Tibial nerve (tissue), 4 donors: ENCODE measurements around the gene JMJD7. TPM values are rescaled to one million over a fixed set of nuclear protein-coding genes. Genes with fewer than 3 reads are reported as not detected.

ENCODE experiments used
- DNase-seq, 2 donors: peaks; one replicate each; pipeline ENCODE4 v3.0.0-alpha.2; 2019; ENCODE audit warnings: low spot score in 2 of 2
- H3K27ac ChIP-seq, 4 donors: fragments of 200-600 bp; sonication (generic) in 3 of 4; one replicate each; pipeline ENCODE4 v1.5.1; 2017 to 2019; ENCODE audit warnings: mild to moderate bottlenecking in 1 of 4
- H3K27me3 ChIP-seq, 2 donors: fragments of 200-600 bp; sonication (generic) in 1 of 2; one replicate each; pipeline versions ENCODE4 v1.5.1 to v1.6.0; 2017 to 2019
- H3K36me3 ChIP-seq, 3 donors: fragments of 200-600 bp; sonication (generic); one replicate each; pipeline ENCODE4 v1.5.1; 2018 to 2019
- H3K4me1 ChIP-seq, 4 donors: fragments of 200-600 bp; sonication (generic) in 3 of 4; one replicate each; pipeline ENCODE4 v1.5.1; 2017 to 2019
- H3K4me3 ChIP-seq, 4 donors: fragments of 200-600 bp; sonication (generic) in 3 of 4; one replicate each; pipeline ENCODE4 v1.5.1; 2017 to 2019; ENCODE audit warnings: mild to moderate bottlenecking in 1 of 4, moderate library complexity in 1 of 4
- H3K9me3 ChIP-seq, 4 donors: fragments of 200-600 bp; sonication (generic) in 3 of 4; one replicate each; pipeline ENCODE4 v1.5.1; 2017 to 2019
- EP300 ChIP-seq, 2 donors: sonication (generic); formaldehyde crosslinking; IDR thresholded peaks; one replicate each; pipeline ENCODE4 v1.6.1; 2017; ENCODE audit warnings: antibody characterized with exemption in 2 of 2, mild to moderate bottlenecking in 1 of 2
- POLR2A ChIP-seq, 2 donors: fragments of 450-650 bp; IDR thresholded peaks; one replicate each; pipeline ENCODE4 v1.6.1; 2017; ENCODE audit warnings: antibody characterized with exemption in 2 of 2, mild to moderate bottlenecking in 2 of 2, moderate library complexity in 2 of 2
- whole genome bisulfite sequencing, 2 donors: methylation state at CpG; one replicate each; pipeline ENCODE4 v1.1.5; 2018; 5-methylcytosine and 5-hydroxymethylcytosine counted together
- total RNA-seq, 4 donors: library from RNA; depleted of rRNA; stranded (reverse); fragments of >200 nt; gene quantifications; one replicate each; pipeline ENCODE4 v1.1.0, GENCODE V29; 2016
- TF ChIP-seq, protein P1 (sequence below), 5 experiments: fragments of 200-600 bp in 3 of 5; fragments of 450-650 bp in 2 of 5; sonication (generic) in 3 of 5; IDR thresholded peaks; one replicate each; pipeline ENCODE4 v1.5.1; 2016 to 2019; ENCODE audit warnings: antibody characterized with exemption in 5 of 5, mild to moderate bottlenecking in 3 of 5, moderate library complexity in 2 of 5

JMJD7 gene
- total RNA-seq, 4 donors from 2014 or later, result 9.0 to 16.8 (median 12.0) TPM

DNA sequence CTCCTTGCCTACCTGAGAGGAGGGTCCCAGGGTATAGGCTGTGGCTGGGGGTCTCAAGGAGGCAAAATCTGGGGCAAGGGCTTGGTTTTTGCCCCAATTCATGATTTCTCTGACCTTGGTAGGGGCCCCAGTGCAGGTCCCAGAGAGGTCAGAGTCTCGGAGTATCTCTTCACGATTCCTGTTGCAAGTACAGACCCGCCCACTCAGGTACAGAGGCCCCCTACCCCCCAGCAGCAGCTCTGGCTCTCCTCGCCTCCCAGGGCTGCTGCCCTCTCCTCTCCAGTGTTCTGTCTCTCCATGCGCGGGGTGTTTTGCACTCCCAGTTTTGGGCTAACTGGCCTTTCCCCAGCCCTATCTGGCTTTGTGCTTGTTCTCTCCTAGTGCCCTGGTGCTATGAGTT lies 5.4 kb upstream of the JMJD7 start:
- no peak for DNase-seq
- WGBS, 2 donors, result 89 to 92% methylated on average over 6 of the region's 6 CpGs
- Histone ChIP-seq H3K4me1 (peaks cover 0 to 4% (median 4%) of the 10 kb centered on the region in 4 donors), H3K4me3 (no peak overlapping the region), H3K27ac (no peak overlapping the region), H3K27me3 (no peaks in the 10 kb centered on the region), H3K9me3 (no peaks in the 10 kb centered on the region), H3K36me3 (peaks cover 2 to 88% (median 20%) of the 10 kb centered on the region in 3 donors)
- TF ChIP-seq POLR2A (IDR thresholded peaks at IDR 0.05) (no peak), EP300 (IDR thresholded peaks at IDR 0.05) (no peak)
- TF ChIP-seq, protein P1, sequence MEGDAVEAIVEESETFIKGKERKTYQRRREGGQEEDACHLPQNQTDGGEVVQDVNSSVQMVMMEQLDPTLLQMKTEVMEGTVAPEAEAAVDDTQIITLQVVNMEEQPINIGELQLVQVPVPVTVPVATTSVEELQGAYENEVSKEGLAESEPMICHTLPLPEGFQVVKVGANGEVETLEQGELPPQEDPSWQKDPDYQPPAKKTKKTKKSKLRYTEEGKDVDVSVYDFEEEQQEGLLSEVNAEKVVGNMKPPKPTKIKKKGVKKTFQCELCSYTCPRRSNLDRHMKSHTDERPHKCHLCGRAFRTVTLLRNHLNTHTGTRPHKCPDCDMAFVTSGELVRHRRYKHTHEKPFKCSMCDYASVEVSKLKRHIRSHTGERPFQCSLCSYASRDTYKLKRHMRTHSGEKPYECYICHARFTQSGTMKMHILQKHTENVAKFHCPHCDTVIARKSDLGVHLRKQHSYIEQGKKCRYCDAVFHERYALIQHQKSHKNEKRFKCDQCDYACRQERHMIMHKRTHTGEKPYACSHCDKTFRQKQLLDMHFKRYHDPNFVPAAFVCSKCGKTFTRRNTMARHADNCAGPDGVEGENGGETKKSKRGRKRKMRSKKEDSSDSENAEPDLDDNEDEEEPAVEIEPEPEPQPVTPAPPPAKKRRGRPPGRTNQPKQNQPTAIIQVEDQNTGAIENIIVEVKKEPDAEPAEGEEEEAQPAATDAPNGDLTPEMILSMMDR (IDR thresholded peaks at IDR 0.05), result no peak

GRCh38 chr15:41822957-41823356 lies 4.9 kb upstream of the JMJD7 start:
- 74 to 90% methylated on average over 4 to 5 of the region's 6 CpGs for WGBS, 2 donors
- Histone ChIP-seq H3K4me1 (peaks cover 0 to 6% (median 5%) of the 10 kb centered on the region in 4 donors), H3K4me3 (no peak overlapping the region), H3K9me3 (no peaks in the 10 kb centered on the region), H3K27me3 (no peaks in the 10 kb centered on the region), H3K36me3 (peaks cover 2 to 83% (median 16%) of the 10 kb centered on the region in 3 donors), H3K27ac (no peak overlapping the region)
- no peak for DNase-seq
- no peak for TF ChIP-seq POLR2A (IDR thresholded peaks at IDR 0.05)
- TF ChIP-seq, protein P1 (IDR thresholded peaks at IDR 0.05), result no peak

- Histone ChIP-seq H3K4me3 (no peak overlapping the region), H3K36me3 (peaks cover 2 to 78% (median 10%) of the 10 kb centered on the region in 3 donors), H3K27me3 (no peaks in the 10 kb centered on the region), H3K27ac (no peak overlapping the region), H3K4me1 (peaks cover 0 to 9% (median 5%) of the 10 kb centered on the region in 4 donors), H3K9me3 (no peaks in the 10 kb centered on the region)
- no peak for DNase-seq
- WGBS, 2 donors, result 92 to 97% methylated on average over 7 to 10 of the region's 11 CpGs
- no peak for TF ChIP-seq EP300 (IDR thresholded peaks at IDR 0.05)
- TF ChIP-seq POLR2A (IDR thresholded peaks at IDR 0.05), result no peak
- TF ChIP-seq, protein P1 (IDR thresholded peaks at IDR 0.05), result no peak
Measured at GRCh38 chr15:41823502-41823901, 4.4 kb upstream of the JMJD7 start.

DNA sequence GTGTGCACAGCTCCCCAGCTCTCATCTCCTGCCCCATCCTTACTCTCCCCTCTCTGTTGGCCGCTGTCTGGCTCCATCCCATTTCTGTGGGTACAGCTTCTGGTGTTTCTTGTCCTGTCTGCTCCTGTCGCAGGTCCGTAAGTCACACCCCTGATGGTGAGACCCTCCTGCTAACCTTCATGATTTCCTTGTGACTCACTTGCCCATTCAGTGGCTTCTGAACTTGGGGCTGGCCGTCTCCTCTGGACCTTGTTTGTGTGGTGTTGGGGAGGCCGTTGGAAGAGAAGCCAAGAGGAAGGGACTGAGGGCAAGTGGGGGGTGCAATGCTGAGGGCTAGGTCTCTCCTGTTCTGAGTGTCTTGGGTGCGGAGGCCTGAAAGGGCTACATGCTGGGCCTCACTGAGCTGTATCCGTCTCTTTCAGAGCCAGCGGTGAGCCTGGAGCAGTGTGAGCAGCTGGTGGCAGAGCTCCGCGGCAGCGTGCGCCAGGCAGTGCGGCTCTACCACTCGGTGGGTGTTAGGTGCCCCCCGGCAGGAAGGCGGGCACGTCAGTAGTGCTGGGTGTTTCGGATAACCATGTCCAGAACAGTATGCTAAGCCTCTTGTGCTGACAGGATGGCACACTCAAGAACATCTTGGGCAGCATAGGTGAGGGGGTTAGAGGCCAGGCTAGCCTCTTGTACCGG lies 3.7 kb upstream of the JMJD7 start:
- no peak for DNase-seq
- 86 to 87% methylated on average over 12 to 19 of the region's 19 CpGs for WGBS, 2 donors
- H3K36me3 ChIP-seq, result peaks cover 2 to 71% (median 8%) of the 10 kb centered on the region in 3 donors
- no peak overlapping the region for H3K27ac ChIP-seq
- H3K4me3 ChIP-seq, result no peak overlapping the region
- TF ChIP-seq POLR2A (IDR thresholded peaks at IDR 0.05), result no peak
- TF ChIP-seq, protein P1 (IDR thresholded peaks at IDR 0.05), result no peak
- H3K4me1 ChIP-seq, result peaks cover 0 to 16% (median 7%) of the 10 kb centered on the region in 4 donors
- no peaks in the 10 kb centered on the region for H3K27me3 ChIP-seq
- H3K9me3 ChIP-seq, result no peaks in the 10 kb centered on the region

DNA sequence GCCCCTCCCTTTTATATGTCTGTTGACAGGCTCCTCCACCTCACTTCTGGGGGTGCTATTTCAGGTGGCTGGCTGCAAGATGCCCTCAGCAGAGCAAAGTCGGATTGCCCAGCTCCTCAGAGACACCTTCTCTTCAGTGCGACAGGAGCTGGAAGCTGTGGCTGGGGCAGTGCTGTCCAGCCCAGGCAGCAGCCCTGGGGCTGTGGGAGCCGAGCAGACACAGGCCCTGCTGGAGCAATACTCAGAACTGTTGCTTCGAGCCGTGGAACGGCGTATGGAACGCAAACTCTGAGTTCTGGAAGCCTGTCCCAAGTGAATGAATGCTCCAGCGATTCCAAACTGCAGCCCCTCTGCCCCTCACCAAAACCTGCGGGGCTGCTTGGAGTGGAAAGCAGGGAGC lies 2.7 kb upstream of the JMJD7 start:
- no peak for DNase-seq
- peaks cover 2 to 61% (median 8%) of the 10 kb centered on the region in 3 donors for H3K36me3 ChIP-seq
- peak overlapping the region in 1 of 4 donors; percentile 20 for H3K27ac ChIP-seq
- peaks cover 0 to 23% (median 7%) of the 10 kb centered on the region in 4 donors for H3K4me1 ChIP-seq
- no peaks in the 10 kb centered on the region for H3K27me3 ChIP-seq
- no peaks in the 10 kb centered on the region for H3K9me3 ChIP-seq
- TF ChIP-seq EP300 (IDR thresholded peaks at IDR 0.05) (no peak), POLR2A (IDR thresholded peaks at IDR 0.05) (no peak)
- TF ChIP-seq, protein P1 (IDR thresholded peaks at IDR 0.05), result no peak
- 74 to 79% methylated on average over 8 to 10 of the region's 10 CpGs for WGBS, 2 donors
- H3K4me3 ChIP-seq, result no peak overlapping the region
